ENCODE measurements around the gene C11orf68.
"Not testable (repeated sequence)": the region's sequence is repeated elsewhere in the genome, so short reads cannot be mapped to it uniquely, and the experiment has no call there.

Gene C11orf68

DNA sequence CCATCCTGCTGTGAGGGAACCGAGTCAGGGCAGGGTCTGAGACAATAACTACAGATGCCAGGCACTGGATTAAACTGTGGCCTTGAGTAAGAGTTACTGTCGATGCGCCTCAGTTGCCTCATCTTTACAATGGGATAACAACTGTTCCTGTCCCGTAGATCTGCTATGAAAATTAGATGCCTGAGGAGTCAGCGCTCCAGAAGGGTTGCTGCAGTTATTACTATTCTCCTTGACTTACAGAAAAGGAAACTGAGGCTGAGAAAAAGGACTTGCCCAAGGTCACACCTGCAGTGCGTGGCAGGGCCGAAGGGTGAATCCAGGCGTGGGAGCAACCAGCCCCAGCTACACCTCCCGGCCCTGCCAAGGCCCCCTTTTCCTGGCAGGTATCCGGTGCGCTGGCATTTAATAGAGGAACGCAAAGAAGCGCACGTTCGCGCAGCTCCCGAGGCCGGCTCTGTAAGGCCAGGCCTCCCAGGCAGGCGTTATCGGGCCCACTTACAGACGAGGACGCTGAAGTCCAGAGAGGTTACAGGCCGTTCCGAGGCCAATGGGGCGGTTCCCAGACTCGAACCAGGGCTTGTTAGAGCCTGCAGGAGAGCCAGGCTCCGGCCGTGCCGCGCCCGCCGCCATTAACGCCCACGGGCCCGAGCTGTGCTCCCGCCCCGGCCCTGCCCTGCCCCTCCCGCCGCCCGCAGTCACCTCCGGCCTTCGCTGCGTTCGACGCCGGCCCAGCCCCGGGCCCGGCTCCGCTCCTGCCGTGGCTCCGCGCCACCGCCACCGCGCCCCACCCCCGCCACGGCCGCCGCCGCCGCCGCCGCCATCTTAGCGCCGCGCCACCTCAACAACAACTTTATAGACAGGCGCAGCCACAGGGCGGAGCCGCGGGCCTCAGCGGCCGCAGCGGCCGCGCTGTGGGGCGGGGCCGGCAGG, at the start of gene C11orf68:
Gene C11orf68, minus strand, starts transcription at position 852 of the 930 bp plus-strand sequence. Its CDS starts 31 bp downstream, at position 821.
- DNase-seq, result no peak

- DNase-seq, result no peak
Measured at GRCh38 chr11:65967329-65967934, 48.6 kb upstream of the C11orf68 start.

- DNase-seq, result no peak
Measured at GRCh38 chr11:65965986-65966762, 47.3 kb upstream of the C11orf68 start.

DNA sequence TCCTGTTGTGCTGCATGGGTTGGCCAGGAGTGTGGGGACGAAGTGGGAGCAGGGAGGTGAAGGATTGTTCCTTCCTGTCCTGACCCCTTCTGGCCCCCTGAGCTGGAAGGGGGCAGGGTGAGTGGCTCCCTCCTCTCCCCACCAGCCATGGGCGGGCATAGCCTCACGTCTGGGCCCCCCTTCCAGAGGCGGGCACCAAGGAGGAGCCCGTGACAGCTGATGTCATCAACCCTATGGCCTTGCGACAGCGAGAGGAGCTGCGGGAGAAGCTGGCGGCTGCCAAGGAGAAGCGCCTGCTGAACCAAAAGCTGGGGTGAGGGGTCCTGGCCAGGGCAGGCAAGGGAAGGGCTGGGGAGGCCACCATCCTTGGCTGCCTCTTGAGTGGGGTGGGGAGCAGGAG, 46.0 kb upstream of the C11orf68 start:
- DNase-seq, result no peak

GRCh38 chr11:65962141-65962564, 43.3 kb upstream of the C11orf68 start:
- no peak for DNase-seq

GRCh38 chr11:65961267-65962140, 42.6 kb upstream of the C11orf68 start, which contains the start of gene SART1:
TSS of gene SART1 (plus strand) at chr11:65961734. CDS start at chr11:65961781, 47 bp downstream.
- DNase-seq, result peak; percentile 89

GRCh38 chr11:65960824-65961266, 42.0 kb upstream of the C11orf68 start:
- DNase-seq, result no peak

- no peak for DNase-seq
Measured at GRCh38 chr11:65958774-65959420, 40.0 kb upstream of the C11orf68 start.

GRCh38 chr11:65958291-65958690, 39.4 kb upstream of the C11orf68 start:
- DNase-seq, result no peak

GRCh38 chr11:65954771-65955170, 35.9 kb upstream of the C11orf68 start:
- no peak for DNase-seq

- DNase-seq, result no peak
Measured at GRCh38 chr11:65953471-65953870, 34.6 kb upstream of the C11orf68 start.

GRCh38 chr11:65952052-65952521, 33.2 kb upstream of the C11orf68 start:
- DNase-seq, result no peak

DNA sequence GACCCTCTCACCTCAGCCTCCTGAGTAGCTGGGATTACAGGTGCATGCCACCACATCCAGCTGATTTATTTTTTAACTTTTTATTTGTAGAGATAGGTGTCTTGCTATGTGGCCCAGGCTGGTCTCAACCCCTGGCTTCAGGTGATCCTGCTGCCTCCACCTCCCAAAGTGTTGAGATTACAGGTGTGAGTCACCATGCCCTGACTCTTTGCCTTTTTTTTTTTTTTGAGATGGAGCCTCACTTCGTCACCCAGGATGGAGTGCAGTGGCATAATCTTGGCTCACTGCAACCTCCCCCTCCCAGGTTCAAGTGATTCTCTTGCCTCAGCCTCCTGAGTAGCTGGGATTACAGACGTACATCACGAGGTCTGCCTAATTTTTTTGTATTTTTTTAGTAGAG, 32.8 kb upstream of the C11orf68 start:
- not testable (repeated sequence) for DNase-seq

DNA sequence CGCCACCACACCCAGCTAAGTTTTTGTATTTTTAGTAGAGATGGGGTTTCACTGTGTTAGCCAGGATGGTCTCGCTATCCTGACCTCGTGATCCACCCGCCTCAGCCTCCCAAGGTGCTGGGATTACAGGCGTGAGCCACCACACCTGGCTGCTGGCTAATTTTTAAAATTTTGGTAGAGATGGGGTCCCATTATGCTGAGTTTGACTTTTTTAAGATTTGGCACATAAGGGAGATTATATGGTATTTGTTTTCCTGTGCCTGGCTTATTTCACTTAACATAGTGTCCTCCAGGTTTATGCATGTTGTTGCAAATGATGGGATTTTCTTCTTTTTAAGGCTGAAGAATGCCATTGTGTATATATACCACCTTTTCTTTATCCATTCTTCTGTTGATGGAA, 31.8 kb upstream of the C11orf68 start:
- DNase-seq, result not testable (repeated sequence)

DNA sequence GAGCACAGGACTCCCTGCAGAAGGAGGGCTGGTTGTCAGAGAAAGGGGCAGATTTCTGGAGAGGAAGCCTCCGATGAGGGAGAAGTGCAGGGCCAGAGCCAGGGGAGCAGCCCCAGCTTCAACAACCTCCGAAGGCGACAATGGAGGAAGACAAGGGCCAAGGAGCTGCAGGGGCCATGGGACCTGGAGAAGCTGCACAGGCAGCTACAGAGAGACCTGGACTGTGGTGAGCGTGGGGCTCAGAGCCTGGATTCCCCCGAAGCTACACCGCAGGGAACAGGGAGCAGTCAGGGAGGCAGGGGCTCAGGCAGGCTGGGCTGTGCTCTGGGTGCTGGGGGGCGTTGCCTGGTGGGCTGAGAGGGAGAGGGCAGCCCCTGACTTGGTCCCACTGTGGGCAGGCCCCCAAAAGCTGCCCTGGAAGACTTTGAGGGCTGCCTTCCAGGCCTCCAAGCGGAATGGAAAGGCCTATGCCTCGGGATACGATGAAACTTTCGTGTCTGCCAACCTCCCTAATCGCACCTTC, 28.8 kb upstream of the C11orf68 start:
- DNase-seq, result no peak

- no peak for DNase-seq
Measured at GRCh38 chr11:65947133-65947532, 28.3 kb upstream of the C11orf68 start.

GRCh38 chr11:65946655-65947054, 27.8 kb upstream of the C11orf68 start:
- DNase-seq, result no peak

DNA sequence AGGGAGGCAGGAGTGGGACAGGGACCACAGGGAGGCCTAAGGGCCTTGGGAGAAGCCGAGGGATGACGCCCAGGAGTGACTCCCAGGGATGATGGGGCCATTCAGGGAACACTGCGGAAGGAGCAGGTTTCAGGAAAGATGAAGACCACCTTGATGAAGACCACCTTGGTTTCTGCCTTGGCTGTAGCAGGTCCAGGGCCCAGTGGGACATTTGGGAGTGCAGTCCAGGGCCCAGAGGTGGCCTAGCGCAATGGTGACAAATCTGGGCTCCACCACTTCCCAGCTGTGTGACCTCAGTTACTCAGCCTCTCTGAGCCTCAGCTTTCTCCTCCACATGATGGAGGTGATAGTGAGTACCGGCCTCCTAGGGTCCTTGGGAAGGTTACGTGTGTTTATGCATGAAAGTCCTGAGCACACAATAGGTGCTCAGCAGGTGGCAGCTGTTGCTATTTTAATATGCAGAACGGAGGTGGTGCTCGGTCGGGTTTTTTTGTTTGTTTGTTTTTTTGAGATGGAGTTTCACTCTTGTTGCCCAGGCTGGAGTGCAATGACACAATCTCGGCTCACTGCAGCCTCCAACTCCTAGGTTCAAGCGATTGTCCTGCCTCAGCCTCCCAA, 27.2 kb upstream of the C11orf68 start:
- DNase-seq, result no peak

DNA sequence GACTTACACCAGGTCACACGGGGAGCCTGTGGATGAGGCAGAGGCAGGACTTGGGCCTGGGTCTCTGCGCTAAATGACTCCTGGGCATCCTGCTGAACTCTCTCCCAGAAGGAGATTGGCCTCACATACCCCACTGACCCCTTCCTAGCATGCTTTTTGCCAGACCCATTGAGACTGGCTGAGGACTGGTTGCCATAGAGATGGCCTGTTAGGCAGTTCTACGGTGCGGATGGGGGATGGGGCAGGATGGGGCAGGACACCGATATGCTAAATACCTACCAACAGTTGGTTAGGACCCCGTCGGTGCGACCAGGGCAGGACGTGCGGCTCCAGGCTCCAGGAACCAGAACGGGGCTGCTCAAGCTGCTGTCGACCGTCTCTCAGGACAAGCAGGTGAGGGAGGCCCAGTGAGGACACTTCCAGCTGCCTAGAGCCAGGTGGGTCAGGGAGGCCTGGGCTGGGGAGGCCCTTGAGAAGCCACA, 26.6 kb upstream of the C11orf68 start, which contains the start of gene TSGA10IP:
Gene TSGA10IP, plus strand, starts transcription at position 51 of the 482 bp plus-strand sequence. Its CDS starts 196 bp downstream, at position 247.
- DNase-seq, result no peak

GRCh38 chr11:65944767-65945166, 25.9 kb upstream of the C11orf68 start:
- no peak for DNase-seq
